Body of pancreas (tissue), 4 donors: ENCODE results near the gene SLC17A9. TPM values are rescaled to one million over a fixed set of nuclear protein-coding genes. Genes with fewer than 3 reads are reported as not detected.

ENCODE experiments used
- ATAC-seq: fragments of 150-250 bp; one replicate; pipeline ENCODE4 v1.9.1; 2016
- DNase-seq, 4 donors: peaks; one replicate each; pipeline ENCODE4 v3.0.0-alpha.2; 2019
- H3K27ac ChIP-seq, 4 donors: fragments of 200-600 bp; sonication (generic); 1 replicate in 3 of 4; 2 replicates in 1 of 4; pipeline versions ENCODE4 v1.5.1 to v1.6.1; 2016 to 2019; ENCODE audit warnings: mild to moderate bottlenecking in 1 of 4, mixed read lengths in 1 of 4, moderate library complexity in 1 of 4
- H3K27me3 ChIP-seq, 2 donors: fragments of 200-600 bp; sonication (generic); one replicate each; pipeline ENCODE4 v1.6.0; 2016; ENCODE audit warnings: mild to moderate bottlenecking in 1 of 2
- H3K36me3 ChIP-seq, 2 donors: fragments of 200-600 bp; sonication (generic); replicated peaks in 1 of 2; 2 replicates each; pipeline ENCODE4 v1.5.1; 2016; ENCODE audit warnings: low read depth in 2 of 2; ENCODE audit not compliant: insufficient read depth in 1 of 2
- H3K4me1 ChIP-seq: fragments of 200-600 bp; sonication (generic); one replicate; pipeline ENCODE4 v1.6.0; 2016
- H3K4me3 ChIP-seq, 2 donors: fragments of 200-600 bp; sonication (generic); 1 replicate in 1 of 2; 2 replicates in 1 of 2; pipeline ENCODE4 v1.5.1; 2016 to 2019
- H3K9me3 ChIP-seq, 3 donors: fragments of 200-600 bp; sonication (generic); 1 replicate in 2 of 3; 2 replicates in 1 of 3; pipeline ENCODE4 v1.5.1; 2016
- CTCF ChIP-seq, 7 experiments: fragments of 450-650 bp in 4 of 7; fragments of 200-600 bp in 3 of 7; sonication (generic) in 3 of 7; IDR thresholded peaks; one replicate each; pipeline ENCODE4 v1.5.1; 2016 to 2019; ENCODE audit warnings: antibody characterized with exemption in 7 of 7
- POLR2A ChIP-seq, 3 donors: fragments of 450-650 bp; IDR thresholded peaks; one replicate each; pipeline ENCODE4 v1.6.1; 2016; ENCODE audit warnings: antibody characterized with exemption in 3 of 3, mild to moderate bottlenecking in 2 of 3
- WGBS, 2 donors: methylation state at CpG; one replicate each; pipeline ENCODE4 v1.1.5; 2017; 5-methylcytosine and 5-hydroxymethylcytosine counted together
- intact Hi-C: fragments of 100-400 bp; cut with DNase I; formaldehyde crosslinking; loops from one replicate; pipeline ENCODE4 v1.15.1; 2023
- total RNA-seq, 2 donors: library from RNA; depleted of rRNA; stranded (reverse); fragments of >200 nt; gene quantifications; one replicate each; pipeline ENCODE4 v1.1.0, GENCODE V29; 2016

The SLC17A9 gene
- total RNA-seq, 2 donors from 2014 or later, result 0.78 to 4.9 TPM

- H3K27ac ChIP-seq, result no peak overlapping the region
- H3K9me3 ChIP-seq, result no peaks in the 10 kb centered on the region
- peaks cover 24 to 43% of the 10 kb centered on the region in 2 donors for H3K36me3 ChIP-seq
- no peaks in the 10 kb centered on the region for H3K27me3 ChIP-seq
- H3K4me1 ChIP-seq, result peaks cover 28% of the 10 kb centered on the region
- intact Hi-C loops, result no loop called here
- H3K4me3 ChIP-seq, result no peak overlapping the region
- DNase-seq (no peak), ATAC-seq (no peak)
- 95% methylated on average over 38 to 45 of the region's 45 CpGs for WGBS, 2 donors
- TF ChIP-seq CTCF (IDR thresholded peaks at IDR 0.05) (no peak), POLR2A (IDR thresholded peaks at IDR 0.05) (no peak)
These were observed 41.6 kb upstream of the SLC17A9 start for GRCh38 chr20:62910777-62911497.

DNA sequence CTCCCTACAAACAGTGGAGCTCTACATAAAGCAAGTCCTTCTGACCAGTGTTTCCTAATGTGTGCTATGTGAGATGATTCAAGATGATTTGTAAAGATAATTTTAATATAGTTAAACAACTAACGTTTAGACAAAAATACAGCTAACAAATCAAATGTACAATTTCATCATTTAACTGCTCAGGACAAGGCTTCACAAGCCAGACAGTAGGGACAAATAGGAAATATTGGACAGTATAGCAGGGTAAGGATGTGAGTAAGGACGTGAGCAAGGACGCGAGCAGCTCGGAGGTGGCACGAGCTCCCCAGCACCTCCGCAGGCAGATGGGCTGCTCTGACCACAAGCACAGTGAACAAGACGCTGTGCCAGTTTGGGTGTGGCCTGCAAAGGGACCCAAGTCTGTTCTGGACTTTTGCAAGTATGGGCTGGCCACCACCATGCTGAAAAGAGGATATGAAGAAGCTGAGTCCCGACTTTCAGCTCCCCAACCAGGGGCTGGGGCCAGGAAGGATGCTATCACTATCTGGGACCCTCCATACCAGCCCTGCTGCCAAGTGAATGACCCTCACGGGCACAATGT is 40.7 kb upstream of the SLC17A9 start:
- no peak overlapping the region for H3K4me3 ChIP-seq
- 82 to 89% methylated on average over 10 of the region's 10 CpGs for WGBS, 2 donors

GRCh38 chr20:62913043-62913630 is 39.4 kb upstream of the SLC17A9 start:
- no peak overlapping the region for H3K27ac ChIP-seq
- H3K4me3 ChIP-seq, result no peak overlapping the region
- no peak for TF ChIP-seq CTCF (IDR thresholded peaks at IDR 0.05)
- TF ChIP-seq POLR2A (IDR thresholded peaks at IDR 0.05), result no peak
- H3K27me3 ChIP-seq, result no peaks in the 10 kb centered on the region
- intact Hi-C loops, result no loop called here
- peaks cover 20 to 30% of the 10 kb centered on the region in 2 donors for H3K36me3 ChIP-seq
- peaks cover 48% of the 10 kb centered on the region for H3K4me1 ChIP-seq
- DNase-seq (no peak), ATAC-seq (no peak)
- no peaks in the 10 kb centered on the region for H3K9me3 ChIP-seq
- WGBS, 2 donors, result 57 to 64% methylated on average over 7 of the region's 7 CpGs

More for the DNA sequence above, 40.7 kb upstream of the SLC17A9 start:
- Histone ChIP-seq H3K27me3 (no peaks in the 10 kb centered on the region), H3K9me3 (no peaks in the 10 kb centered on the region), H3K36me3 (peaks cover 20 to 36% of the 10 kb centered on the region in 2 donors), H3K27ac (no peak overlapping the region), H3K4me1 (peaks cover 34% of the 10 kb centered on the region)
- ATAC-seq (no peak), DNase-seq (no peak)
- TF ChIP-seq POLR2A (IDR thresholded peaks at IDR 0.05) (no peak), CTCF (IDR thresholded peaks at IDR 0.05) (no peak)
- intact Hi-C loops, result no loop called here

- H3K27ac ChIP-seq, result no peak overlapping the region
- intact Hi-C loops, result no loop called here
- no peak for TF ChIP-seq POLR2A (IDR thresholded peaks at IDR 0.05)
- TF ChIP-seq CTCF (IDR thresholded peaks at IDR 0.05), result no peak
- WGBS, 2 donors, result 61 to 76% methylated on average over 9 of the region's 9 CpGs
- DNase-seq (no peak), ATAC-seq (no peak)
- H3K4me1 ChIP-seq, result peaks cover 61% of the 10 kb centered on the region
- H3K36me3 ChIP-seq, result peaks cover 11 to 19% of the 10 kb centered on the region in 2 donors
- H3K27me3 ChIP-seq, result no peaks in the 10 kb centered on the region
- H3K9me3 ChIP-seq, result no peaks in the 10 kb centered on the region
- no peak overlapping the region for H3K4me3 ChIP-seq
These were observed 38.1 kb upstream of the SLC17A9 start for GRCh38 chr20:62914436-62914835.
